Caco-2 (cell line): Measurements from ENCODE around the gene CRTAC1. TPM values are rescaled to one million over a fixed set of nuclear protein-coding genes. Genes with fewer than 3 reads are reported as not detected.

Experiments
- BruUV-seq: library from RNA; stranded (reverse); fragments of 400-500 nt; replicated peaks from 2 replicates; lab custom pipeline; 2021; lab: Mats Ljungman, UMichigan
- CTCF ChIA-PET: fragments of 300-600 bp; sonication (Branson Sonifier 250); formaldehyde crosslinking; loops from one replicate; lab custom pipeline; 2022; ENCODE audit warnings: antibody characterized with exemption; lab: Charles Lee
- POLR2A ChIA-PET: fragments of 300-600 bp; sonication (Branson Sonifier 250); formaldehyde crosslinking; loops from one replicate; lab custom pipeline; 2022; ENCODE audit warnings: antibody characterized with exemption; lab: Charles Lee
- DNase-seq, 2 experiments: peaks; one replicate each; pipeline versions ENCODE4 v3.0.0 to v3.0.0-alpha.2; 2020 to 2022
- H3K27me3 ChIP-seq: replicated peaks from 2 replicates; pipeline ENCODE4 v1.6.0; 2011; ENCODE audit warnings: low read length; ENCODE audit not compliant: control insufficient read depth, insufficient read depth
- H3K36me3 ChIP-seq: 2 replicates; pipeline ENCODE4 v1.5.1; 2011; ENCODE audit warnings: low read length; ENCODE audit not compliant: control insufficient read depth, insufficient read depth
- H3K4me1 ChIP-seq: fragments of 250-450 bp; sonication (Bioruptor Pico); 2 replicates; pipeline ENCODE4 v1.5.1; 2020; ENCODE audit warnings: mild to moderate bottlenecking
- H3K4me3 ChIP-seq: 2 replicates; pipeline ENCODE4 v1.5.1; 2011; ENCODE audit warnings: low read depth, mild to moderate bottlenecking, control low read depth, low read length
- H3K9me3 ChIP-seq: fragments of 250-450 bp; sonication (Bioruptor Pico); 2 replicates; pipeline ENCODE4 v1.5.1; 2020; ENCODE audit warnings: mild to moderate bottlenecking, moderate library complexity
- H3K27ac Mint-ChIP-seq: one replicate; pipeline ENCODE4 v1.8.0; 2022; ENCODE audit warnings: mixed read lengths; ENCODE audit not compliant: unreplicated experiment
- H3K27me3 Mint-ChIP-seq: one replicate; pipeline ENCODE4 v1.8.0; 2022; ENCODE audit warnings: mixed read lengths; ENCODE audit not compliant: insufficient read depth, unreplicated experiment
- H3K36me3 Mint-ChIP-seq: one replicate; pipeline ENCODE4 v1.8.0; 2022; ENCODE audit warnings: mild to moderate bottlenecking, mixed read lengths; ENCODE audit not compliant: insufficient read depth, unreplicated experiment
- H3K4me1 Mint-ChIP-seq: one replicate; pipeline ENCODE4 v1.8.0; 2022; ENCODE audit warnings: low read depth, mixed read lengths; ENCODE audit not compliant: unreplicated experiment
- H3K4me3 Mint-ChIP-seq: one replicate; pipeline ENCODE4 v1.8.0; 2022; ENCODE audit warnings: mild to moderate bottlenecking, moderate library complexity, mixed read lengths; ENCODE audit not compliant: unreplicated experiment
- H3K9me3 Mint-ChIP-seq: one replicate; pipeline ENCODE4 v1.8.0; 2022; ENCODE audit warnings: mixed read lengths; ENCODE audit not compliant: unreplicated experiment
- intact Hi-C: fragments of 100-400 bp; cut with micrococcal nuclease; formaldehyde crosslinking; loops from one replicate; pipeline ENCODE4 v1.10.0; 2022; ENCODE audit not compliant: unreplicated experiment
- total RNA-seq: library from RNA; stranded (reverse); gene quantifications from 2 replicates; pipeline ENCODE4 v1.2.3, GENCODE V29; 2022
- TF ChIP-seq, protein P1 (sequence below), 2 experiments: fragments of 200-600 bp in 1 of 2; IDR thresholded peaks; 1 replicate in 1 of 2; 2 replicates in 1 of 2; pipeline versions ENCODE4 v1.5.1 to v1.8.0; 2011 to 2022; ENCODE audit warnings: antibody characterized with exemption in 1 of 2, control low read depth in 1 of 2, inconsistent platforms in 1 of 2, low read depth in 1 of 2, low read length in 1 of 2, mild to moderate bottlenecking in 1 of 2, moderate library complexity in 1 of 2; ENCODE audit not compliant: insufficient read depth in 1 of 2, severe bottlenecking in 1 of 2, unreplicated experiment in 1 of 2

CRTAC1 gene
- total RNA-seq, 1 experiment from 2014 or later = not detected

DNA sequence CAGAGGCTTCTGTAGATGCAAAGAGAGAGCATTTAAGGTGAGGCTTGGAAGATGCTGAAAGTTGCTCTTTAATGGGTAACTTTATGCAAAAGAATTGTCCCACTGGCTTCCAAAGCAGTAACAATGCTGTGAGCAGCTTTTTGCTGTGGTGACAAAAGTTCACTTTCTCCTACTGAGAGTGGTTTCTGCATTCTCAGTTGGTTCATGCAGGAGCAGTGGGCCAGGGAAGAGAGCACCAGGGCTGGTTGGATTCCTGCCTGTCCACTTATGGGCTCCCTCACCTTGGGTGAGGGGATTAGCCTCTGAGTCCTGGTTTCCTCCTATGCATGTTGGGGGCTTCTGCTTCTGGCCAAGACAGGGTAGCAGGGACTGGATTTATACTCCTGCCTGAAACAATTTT is 211.8 kb downstream of the CRTAC1 start:
- H3K9me3 Mint-ChIP-seq = no peaks in the 10 kb centered on the region
- H3K27me3 ChIP-seq = no peaks in the 10 kb centered on the region
- TF ChIP-seq, protein P1, sequence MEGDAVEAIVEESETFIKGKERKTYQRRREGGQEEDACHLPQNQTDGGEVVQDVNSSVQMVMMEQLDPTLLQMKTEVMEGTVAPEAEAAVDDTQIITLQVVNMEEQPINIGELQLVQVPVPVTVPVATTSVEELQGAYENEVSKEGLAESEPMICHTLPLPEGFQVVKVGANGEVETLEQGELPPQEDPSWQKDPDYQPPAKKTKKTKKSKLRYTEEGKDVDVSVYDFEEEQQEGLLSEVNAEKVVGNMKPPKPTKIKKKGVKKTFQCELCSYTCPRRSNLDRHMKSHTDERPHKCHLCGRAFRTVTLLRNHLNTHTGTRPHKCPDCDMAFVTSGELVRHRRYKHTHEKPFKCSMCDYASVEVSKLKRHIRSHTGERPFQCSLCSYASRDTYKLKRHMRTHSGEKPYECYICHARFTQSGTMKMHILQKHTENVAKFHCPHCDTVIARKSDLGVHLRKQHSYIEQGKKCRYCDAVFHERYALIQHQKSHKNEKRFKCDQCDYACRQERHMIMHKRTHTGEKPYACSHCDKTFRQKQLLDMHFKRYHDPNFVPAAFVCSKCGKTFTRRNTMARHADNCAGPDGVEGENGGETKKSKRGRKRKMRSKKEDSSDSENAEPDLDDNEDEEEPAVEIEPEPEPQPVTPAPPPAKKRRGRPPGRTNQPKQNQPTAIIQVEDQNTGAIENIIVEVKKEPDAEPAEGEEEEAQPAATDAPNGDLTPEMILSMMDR (IDR thresholded peaks at IDR 0.05; ENCODE audit: insufficient read depth in 1 of 2, low read depth in 1 of 2, low read length in 1 of 2, severe bottlenecking in 1 of 2, unreplicated experiment in 1 of 2) = no peak
- H3K27ac Mint-ChIP-seq = no peak overlapping the region
- no peaks in the 10 kb centered on the region for H3K36me3 Mint-ChIP-seq
- no peaks in the 10 kb centered on the region for H3K4me1 ChIP-seq
- H3K4me3 Mint-ChIP-seq = no peak overlapping the region
- POLR2A ChIA-PET = no interaction called here
- no peaks in the 10 kb centered on the region for H3K4me1 Mint-ChIP-seq
- CTCF ChIA-PET = no interaction called here
- no TSS peak for BruUV-seq
- intact Hi-C loops = no loop called here
- no peak for DNase-seq
- H3K36me3 ChIP-seq = no peaks in the 10 kb centered on the region
- no peaks in the 10 kb centered on the region for H3K27me3 Mint-ChIP-seq
- no peak overlapping the region for H3K4me3 ChIP-seq
- H3K9me3 ChIP-seq = no peaks in the 10 kb centered on the region

DNA sequence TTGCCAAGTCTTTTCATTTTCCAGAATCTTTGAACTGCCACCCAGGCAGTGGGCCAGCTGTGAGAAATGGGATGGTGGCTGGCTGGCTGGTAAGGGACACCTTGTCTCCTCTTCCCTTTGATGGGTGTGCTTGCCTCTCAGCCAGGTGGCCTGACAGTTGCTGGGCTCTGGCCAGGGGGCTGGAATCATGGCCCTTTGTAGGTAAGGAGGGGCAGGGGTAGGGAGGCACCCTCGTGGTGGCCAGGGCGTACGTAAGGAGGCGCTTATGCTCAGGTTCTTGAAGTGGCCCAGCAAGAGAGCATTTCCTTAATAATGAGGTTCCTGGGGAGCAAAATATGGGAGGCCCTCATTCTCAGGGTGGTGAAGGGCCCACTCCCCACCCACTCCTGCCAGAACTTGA is 213.8 kb downstream of the CRTAC1 start:
- H3K4me1 Mint-ChIP-seq = no peaks in the 10 kb centered on the region
- no peaks in the 10 kb centered on the region for H3K36me3 Mint-ChIP-seq
- Histone ChIP-seq H3K27me3 (no peaks in the 10 kb centered on the region), H3K36me3 (no peaks in the 10 kb centered on the region), H3K4me1 (peaks cover 4% of the 10 kb centered on the region; the same call in 1 of the 2 replicates), H3K9me3 (no peaks in the 10 kb centered on the region), H3K4me3 (no peak overlapping the region)
- CTCF ChIA-PET = no interaction called here
- no peaks in the 10 kb centered on the region for H3K27me3 Mint-ChIP-seq
- POLR2A ChIA-PET = no interaction called here
- DNase-seq = no peak
- H3K4me3 Mint-ChIP-seq = no peak overlapping the region
- no TSS peak for BruUV-seq
- intact Hi-C loops = no loop called here
- H3K27ac Mint-ChIP-seq = no peak overlapping the region
- TF ChIP-seq, protein P1 (IDR thresholded peaks at IDR 0.05; ENCODE audit: insufficient read depth in 1 of 2, low read depth in 1 of 2, low read length in 1 of 2, severe bottlenecking in 1 of 2, unreplicated experiment in 1 of 2) = no peak
- H3K9me3 Mint-ChIP-seq = no peaks in the 10 kb centered on the region

Other genes starting within 250 kb of the CRTAC1 start
- gene GOLGA7B, start 180.8 kb downstream of the CRTAC1 start, total RNA-seq = 0.21 and 0.36 TPM in 2 replicates
- gene R3HCC1L, start 104.0 kb upstream of the CRTAC1 start, total RNA-seq = 16.5 and 16.7 TPM in 2 replicates
- gene LOXL4, start 237.6 kb upstream of the CRTAC1 start, total RNA-seq = 2.1 and 3.7 TPM in 2 replicates